Measurements from ENCODE around the gene VPS50.

VPS50 gene

DNA sequence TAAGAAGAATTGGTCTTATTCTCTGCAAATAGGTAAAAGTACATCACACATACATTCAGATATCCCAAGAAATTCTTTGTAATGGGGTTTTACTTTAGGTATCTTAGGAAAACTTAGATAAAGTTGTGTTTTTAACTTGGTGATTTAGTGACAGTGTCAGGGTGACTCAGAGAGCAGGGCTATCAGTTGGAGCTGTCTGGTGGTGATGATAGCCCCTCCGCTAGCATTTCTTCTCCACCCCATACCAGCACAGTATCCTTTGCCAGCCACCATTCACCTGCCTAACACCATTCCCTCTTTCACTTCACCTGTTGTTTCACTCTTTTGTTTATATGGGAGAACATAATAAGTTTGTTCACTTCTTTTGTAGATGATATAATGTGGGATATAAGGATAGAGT is 30.4 kb downstream of the VPS50 start:
- Histone ChIP-seq H3K27me3 (replicated peaks; ENCODE audit: control insufficient read depth, insufficient read depth, low read length) (no peaks in the 10 kb centered on the region), H3K4me3 (replicated peaks; ENCODE audit: low read depth, low read length) (no peak overlapping the region), H3K36me3 (ENCODE audit: control insufficient read depth, insufficient read depth, low read length) (no peaks in the 10 kb centered on the region)
- TF ChIP-seq, protein P1, sequence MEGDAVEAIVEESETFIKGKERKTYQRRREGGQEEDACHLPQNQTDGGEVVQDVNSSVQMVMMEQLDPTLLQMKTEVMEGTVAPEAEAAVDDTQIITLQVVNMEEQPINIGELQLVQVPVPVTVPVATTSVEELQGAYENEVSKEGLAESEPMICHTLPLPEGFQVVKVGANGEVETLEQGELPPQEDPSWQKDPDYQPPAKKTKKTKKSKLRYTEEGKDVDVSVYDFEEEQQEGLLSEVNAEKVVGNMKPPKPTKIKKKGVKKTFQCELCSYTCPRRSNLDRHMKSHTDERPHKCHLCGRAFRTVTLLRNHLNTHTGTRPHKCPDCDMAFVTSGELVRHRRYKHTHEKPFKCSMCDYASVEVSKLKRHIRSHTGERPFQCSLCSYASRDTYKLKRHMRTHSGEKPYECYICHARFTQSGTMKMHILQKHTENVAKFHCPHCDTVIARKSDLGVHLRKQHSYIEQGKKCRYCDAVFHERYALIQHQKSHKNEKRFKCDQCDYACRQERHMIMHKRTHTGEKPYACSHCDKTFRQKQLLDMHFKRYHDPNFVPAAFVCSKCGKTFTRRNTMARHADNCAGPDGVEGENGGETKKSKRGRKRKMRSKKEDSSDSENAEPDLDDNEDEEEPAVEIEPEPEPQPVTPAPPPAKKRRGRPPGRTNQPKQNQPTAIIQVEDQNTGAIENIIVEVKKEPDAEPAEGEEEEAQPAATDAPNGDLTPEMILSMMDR (IDR thresholded peaks at IDR 0.05; ENCODE audit: insufficient read depth, low read length, poor library complexity, severe bottlenecking) = no peak
- no peak for DNase-seq (ENCODE audit: extremely low read depth, insufficient read length)

DNA sequence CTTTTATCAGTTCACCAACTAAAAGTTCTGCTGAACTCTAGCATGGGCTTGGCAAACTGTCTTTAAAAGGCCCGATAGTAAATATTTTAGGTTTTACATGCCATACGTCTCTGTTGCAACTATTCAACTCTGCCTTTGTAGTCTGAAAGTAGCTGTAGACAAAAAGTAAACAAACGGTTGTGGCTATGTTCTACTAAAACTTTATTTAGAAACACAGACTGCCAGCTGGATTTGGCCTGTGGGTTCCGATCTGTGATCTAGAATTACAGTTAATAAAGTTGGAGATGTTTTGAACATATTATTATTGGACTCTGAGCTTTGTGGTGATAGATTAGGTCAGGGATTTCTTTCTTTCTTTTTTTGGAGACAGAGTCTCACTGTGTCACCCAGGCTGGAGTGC is 33.1 kb downstream of the VPS50 start:
- H3K4me3 ChIP-seq (replicated peaks; ENCODE audit: low read depth, low read length) = no peak overlapping the region
- DNase-seq (ENCODE audit: extremely low read depth, insufficient read length) = no peak
- H3K27me3 ChIP-seq (replicated peaks; ENCODE audit: control insufficient read depth, insufficient read depth, low read length) = no peaks in the 10 kb centered on the region
- H3K36me3 ChIP-seq (ENCODE audit: control insufficient read depth, insufficient read depth, low read length) = no peaks in the 10 kb centered on the region
- TF ChIP-seq, protein P1 (IDR thresholded peaks at IDR 0.05; ENCODE audit: insufficient read depth, low read length, poor library complexity, severe bottlenecking) = no peak

DNA sequence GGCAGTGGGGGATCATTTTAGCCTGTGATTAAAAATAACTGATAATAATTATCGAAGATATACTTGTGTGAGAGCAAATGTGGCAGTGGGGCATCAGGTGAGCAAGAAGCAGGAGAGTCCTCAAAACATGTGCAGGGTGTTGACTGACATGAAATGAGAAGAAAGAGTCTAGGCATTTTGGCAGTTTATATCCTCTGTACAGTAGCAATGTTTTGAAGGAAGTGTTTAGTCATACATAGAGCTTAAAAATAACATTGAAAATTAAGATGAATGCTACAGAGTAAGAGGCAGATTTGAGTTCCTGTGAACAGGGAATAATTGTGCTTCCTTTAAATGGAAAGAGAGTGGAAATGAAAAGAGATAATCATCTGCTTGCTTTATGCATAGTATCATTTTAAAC is 47.4 kb downstream of the VPS50 start:
- Histone ChIP-seq H3K27me3 (replicated peaks; ENCODE audit: control insufficient read depth, insufficient read depth, low read length) (no peaks in the 10 kb centered on the region), H3K4me3 (replicated peaks; ENCODE audit: low read depth, low read length) (no peak overlapping the region), H3K36me3 (ENCODE audit: control insufficient read depth, insufficient read depth, low read length) (no peaks in the 10 kb centered on the region)
- TF ChIP-seq, protein P1 (IDR thresholded peaks at IDR 0.05; ENCODE audit: insufficient read depth, low read length, poor library complexity, severe bottlenecking) = no peak
- no peak for DNase-seq (ENCODE audit: extremely low read depth, insufficient read length)

DNA sequence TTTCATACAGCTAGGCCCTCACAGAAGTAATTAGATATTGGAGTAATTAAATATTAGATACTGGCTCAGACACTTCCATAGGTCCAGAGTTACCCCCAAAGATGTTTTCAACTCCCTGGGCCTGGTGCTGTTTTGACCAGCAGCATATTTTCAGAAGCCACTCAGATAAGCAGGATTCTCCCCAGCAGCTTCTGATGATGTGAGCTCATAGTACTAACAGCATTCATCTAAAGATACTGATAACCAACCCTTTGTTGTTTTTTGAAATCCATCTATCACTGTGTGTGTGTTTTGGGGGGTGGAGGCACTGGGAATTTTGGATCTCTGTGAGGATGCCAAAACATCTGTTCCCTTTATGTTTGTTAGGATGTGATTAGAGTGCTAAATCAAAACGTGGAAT is 52.7 kb downstream of the VPS50 start:
- Histone ChIP-seq H3K4me3 (replicated peaks; ENCODE audit: low read depth, low read length) (no peak overlapping the region), H3K27me3 (replicated peaks; ENCODE audit: control insufficient read depth, insufficient read depth, low read length) (no peaks in the 10 kb centered on the region), H3K36me3 (ENCODE audit: control insufficient read depth, insufficient read depth, low read length) (no peaks in the 10 kb centered on the region)
- DNase-seq (ENCODE audit: extremely low read depth, insufficient read length) = no peak
- TF ChIP-seq, protein P1 (IDR thresholded peaks at IDR 0.05; ENCODE audit: insufficient read depth, low read length, poor library complexity, severe bottlenecking) = no peak

DNA sequence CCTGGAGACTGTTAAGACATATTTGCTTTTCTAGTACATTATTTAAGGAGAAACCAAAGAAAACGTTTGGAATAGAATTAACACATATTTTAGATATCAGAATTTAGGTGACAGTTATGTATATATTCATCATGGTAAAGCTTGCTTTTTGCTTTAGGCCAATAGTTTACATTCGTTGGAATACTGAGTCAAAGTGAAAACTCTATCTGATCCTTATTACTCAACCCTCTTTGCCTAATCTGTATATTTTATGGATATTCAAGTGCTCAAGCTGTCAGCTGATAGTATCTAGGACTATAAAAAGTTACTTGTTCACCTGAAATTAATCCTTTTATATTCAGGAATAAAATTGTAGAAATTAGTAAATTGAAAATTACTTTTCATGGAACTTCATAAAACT is 61.1 kb downstream of the VPS50 start:
- DNase-seq (ENCODE audit: extremely low read depth, insufficient read length) = no peak

DNA sequence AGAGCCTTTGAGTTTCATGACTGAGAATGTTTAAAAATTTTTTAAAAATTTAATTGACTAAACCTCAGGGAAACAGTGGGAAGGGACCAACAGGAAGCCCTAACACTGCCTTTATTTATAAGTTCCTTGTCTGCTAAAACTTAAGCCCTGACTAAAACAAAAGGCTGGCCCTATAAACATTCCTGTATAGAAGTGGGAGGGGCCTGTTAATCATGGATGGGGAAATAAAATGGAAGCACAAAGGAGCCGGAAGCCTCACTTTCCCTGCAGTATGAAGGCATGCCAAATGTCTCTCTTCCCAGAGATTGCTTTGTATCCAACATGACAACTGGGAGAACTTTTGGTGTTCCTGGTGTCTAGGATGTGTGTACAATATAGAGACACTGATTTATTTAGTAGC is 66.0 kb downstream of the VPS50 start:
- Histone ChIP-seq H3K36me3 (ENCODE audit: control insufficient read depth, insufficient read depth, low read length) (no peaks in the 10 kb centered on the region), H3K4me3 (replicated peaks; ENCODE audit: low read depth, low read length) (no peak overlapping the region), H3K27me3 (replicated peaks; ENCODE audit: control insufficient read depth, insufficient read depth, low read length) (no peaks in the 10 kb centered on the region)
- TF ChIP-seq, protein P1 (IDR thresholded peaks at IDR 0.05; ENCODE audit: insufficient read depth, low read length, poor library complexity, severe bottlenecking) = no peak
- DNase-seq (ENCODE audit: extremely low read depth, insufficient read length) = no peak

More for the DNA sequence above, 61.1 kb downstream of the VPS50 start:
- Histone ChIP-seq H3K27me3 (replicated peaks; ENCODE audit: control insufficient read depth, insufficient read depth, low read length) (no peaks in the 10 kb centered on the region), H3K4me3 (replicated peaks; ENCODE audit: low read depth, low read length) (no peak overlapping the region), H3K36me3 (ENCODE audit: control insufficient read depth, insufficient read depth, low read length) (no peaks in the 10 kb centered on the region)
- TF ChIP-seq, protein P1 (IDR thresholded peaks at IDR 0.05; ENCODE audit: insufficient read depth, low read length, poor library complexity, severe bottlenecking) = no peak
